Stimulated activated CD8-positive, alpha-beta memory T cell treated with anti-CD3 and anti-CD28 coated beads, Interleukin-12 subunit alpha, Interleukin-12 subunit beta, amount 100 ng/mL, for 24 hours (primary cell): ENCODE data around the gene ATP8B4.

ENCODE experiments used
- DNase-seq: peaks from one replicate; pipeline ENCODE4 v3.0.0-alpha.2; 2020; ENCODE audit errors: extremely low read depth

Gene ATP8B4

DNA sequence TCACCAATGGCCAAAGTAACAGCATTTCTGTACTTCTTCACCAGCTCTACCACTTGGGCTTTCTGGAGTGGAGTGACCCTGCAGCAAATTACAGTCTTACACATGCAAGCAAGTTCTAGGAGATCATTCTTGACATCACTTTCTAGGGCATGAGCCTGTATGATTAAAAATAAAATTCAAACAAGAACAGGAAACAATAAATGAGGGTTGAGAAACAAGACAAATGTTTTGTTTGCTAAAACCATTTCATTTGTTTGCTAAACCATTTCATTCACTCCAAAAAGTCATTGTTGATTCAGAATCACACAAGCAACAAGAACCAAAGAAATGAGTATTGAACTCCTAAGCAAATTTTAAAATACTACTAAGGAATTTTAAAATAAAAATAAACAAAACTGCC lies 220.9 kb downstream of the ATP8B4 start:
- no peak for DNase-seq

DNA sequence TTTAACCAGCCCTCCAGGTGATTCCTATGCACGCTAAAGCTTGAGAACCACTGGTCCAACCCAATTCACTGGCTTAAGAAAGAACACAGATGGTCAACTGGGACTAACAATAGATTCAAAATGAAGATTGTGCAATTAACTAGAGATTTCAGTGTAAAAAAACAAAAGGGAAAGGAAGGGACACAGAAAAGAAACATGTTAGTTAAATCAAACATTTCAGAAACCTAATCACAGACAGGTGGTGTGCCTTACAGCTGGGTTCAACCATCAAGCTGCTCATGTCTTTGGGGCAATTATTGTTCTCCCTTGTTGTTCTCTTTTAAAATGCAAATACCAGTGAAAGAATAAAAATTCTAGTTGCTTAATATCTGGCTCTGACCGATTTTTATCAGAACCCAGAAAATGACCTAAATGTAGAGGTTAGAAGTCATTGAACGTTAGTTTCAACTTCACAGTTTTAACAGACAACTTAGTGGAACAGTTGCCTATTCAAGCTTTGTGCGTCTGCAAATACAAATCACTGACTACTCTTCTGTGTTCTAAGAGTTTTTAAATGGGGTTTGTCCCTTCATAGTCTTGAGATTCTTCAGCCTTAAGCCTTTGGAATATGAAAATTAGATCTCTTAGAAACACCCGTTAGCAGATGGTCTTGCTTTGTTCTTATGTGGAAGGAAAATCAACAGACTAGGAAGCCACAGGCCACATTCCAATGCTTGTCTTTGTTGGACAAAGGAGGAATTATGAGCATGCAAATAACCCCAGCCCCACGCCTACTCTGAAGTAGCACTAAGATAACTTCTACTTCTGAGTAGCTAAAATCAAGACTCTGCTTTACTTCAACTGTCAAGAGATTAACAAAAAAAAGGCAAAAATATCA lies 223.4 kb downstream of the ATP8B4 start:
- no peak for DNase-seq

DNA sequence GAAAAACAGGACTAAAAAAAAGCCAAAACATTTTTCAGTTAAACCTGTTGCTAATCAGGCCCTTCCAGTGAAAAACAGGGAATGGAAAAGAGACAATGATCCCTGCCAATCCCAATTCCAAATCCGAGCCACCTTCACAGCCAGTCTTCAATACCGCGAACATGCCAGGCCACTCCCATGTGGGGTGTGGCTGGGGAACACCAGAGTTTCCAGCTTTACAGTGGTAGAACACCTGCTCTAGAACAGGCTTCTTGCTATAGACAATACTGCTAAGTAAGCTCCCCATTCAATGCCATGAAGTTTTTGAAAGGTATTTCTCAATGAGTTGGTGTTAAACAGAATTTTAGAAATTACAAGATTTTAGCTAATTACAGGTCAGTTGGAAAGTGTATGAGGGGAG lies 228.3 kb downstream of the ATP8B4 start:
- no peak for DNase-seq

DNA sequence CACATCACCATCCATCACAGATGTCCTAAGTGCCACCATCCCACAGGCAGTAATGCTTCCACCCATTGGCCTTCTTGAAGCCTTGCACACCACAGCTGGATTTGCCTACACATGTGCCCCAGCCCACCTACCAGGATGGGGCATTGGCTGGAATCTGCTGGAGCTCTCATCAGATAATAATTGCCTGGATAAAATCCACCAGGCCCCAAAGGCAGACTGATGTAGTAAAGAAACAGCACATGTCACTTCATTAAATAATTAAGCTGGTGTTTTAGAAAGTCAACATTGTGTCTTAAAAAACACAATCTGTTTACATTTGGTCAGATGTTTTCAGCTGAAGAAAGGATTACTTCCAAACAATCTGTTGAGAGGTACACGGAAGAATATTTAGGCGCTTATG lies 229.5 kb downstream of the ATP8B4 start:
- DNase-seq, result no peak

DNA sequence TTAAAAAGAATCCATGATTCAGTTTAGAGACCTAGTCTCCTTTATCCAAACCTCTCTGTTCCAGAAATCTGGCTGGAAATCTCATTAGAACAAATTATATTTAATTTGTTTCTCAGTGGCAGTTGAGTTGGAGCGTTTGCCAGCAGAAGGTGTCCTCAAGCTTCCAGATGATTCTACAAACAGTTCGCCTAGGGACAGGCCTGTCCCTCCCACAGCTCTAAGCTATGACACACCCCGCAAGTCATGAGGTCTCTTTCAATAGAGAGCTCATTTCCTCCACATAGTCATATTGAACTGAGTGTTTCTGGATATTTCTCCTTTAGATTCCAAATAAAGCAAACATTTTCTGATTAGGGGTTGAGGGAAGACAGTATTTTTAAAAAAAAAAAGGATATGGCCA lies 230.3 kb downstream of the ATP8B4 start:
- DNase-seq, result no peak

DNA sequence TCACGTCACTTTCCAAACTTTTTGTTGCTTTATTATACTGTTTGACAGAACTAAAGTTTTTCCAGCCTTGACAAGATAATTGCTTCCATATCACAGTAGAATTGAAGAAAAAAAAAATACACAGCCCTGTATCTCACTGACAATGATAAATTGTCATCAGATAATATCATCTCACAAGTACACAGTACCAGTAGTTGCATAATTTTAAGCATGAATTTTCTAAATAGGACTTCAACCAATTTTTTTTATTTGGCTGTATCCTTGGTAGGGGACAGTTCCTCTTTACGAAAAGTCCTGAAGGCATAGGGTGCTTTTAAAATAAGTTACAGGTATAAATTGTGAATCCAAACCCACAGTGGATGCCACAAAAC lies 230.7 kb downstream of the ATP8B4 start:
- no peak for DNase-seq

DNA sequence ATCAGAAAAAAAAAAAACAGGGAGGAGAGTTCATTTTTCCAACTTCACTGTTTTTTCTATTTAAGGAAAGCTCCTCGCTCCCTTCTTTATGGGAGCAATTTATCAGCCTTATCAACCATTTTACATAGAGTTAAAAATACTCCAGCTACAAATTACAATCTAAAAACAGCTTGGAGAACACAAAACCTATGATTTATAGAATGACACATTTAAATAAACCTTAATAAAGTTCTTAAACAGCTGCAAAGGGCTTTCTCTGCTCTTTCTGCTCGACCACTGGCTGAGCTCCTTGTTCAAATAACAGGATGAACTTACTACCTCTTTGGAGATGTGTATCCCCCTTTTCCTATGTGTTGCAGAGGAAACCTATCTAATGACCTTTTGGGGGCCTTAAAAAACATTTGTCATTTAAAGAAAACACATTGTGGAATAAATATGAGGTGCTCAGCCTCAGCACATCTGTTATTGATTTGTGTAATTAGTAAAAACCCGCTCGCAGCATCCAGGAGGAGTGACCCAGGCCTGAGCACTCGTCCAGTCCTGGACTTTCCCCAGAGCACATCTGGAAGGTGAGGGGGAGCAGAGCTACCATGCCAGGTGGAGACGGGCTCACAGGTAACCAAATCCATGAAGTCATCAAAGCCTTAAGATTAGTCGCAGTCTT lies 231.2 kb downstream of the ATP8B4 start:
- no peak for DNase-seq

DNA sequence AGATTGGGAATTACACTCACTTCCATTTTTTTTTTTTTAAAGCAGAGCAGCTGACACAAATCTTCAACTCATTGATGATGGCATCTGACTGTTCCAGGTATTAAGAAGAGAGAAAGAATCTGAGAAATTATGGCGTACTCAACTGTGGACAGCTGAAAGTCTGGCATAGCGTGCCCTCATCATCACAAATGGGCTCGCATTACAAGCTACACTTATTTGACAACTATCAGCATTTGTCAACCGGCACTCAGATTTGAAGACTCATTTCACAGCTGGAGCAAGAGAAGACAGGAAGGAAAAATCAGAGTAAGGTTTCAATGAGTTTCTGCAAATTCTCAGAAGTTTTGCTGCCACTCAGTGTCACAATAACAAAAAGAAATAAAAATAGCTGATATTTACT lies 235.9 kb downstream of the ATP8B4 start:
- DNase-seq, result no peak

DNA sequence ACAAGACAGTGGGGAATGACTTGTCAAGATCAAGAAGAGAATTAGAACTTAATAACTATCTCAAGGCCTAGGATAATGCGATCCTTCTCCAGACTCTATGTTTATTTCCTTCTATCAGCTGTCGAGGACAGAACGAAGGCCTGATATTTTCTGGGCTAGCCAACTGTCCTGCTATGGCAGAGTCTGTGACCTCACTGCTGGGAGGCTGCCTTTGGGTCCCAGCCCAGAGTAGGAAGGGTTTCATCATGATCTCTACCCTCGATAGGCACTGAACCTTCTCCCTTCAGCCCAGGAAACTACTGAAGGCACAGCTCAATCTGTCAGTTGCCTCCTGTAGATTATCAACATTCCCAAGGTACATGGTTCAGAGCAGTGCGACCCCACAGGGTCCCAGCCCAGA lies 237.2 kb downstream of the ATP8B4 start:
- no peak for DNase-seq

DNA sequence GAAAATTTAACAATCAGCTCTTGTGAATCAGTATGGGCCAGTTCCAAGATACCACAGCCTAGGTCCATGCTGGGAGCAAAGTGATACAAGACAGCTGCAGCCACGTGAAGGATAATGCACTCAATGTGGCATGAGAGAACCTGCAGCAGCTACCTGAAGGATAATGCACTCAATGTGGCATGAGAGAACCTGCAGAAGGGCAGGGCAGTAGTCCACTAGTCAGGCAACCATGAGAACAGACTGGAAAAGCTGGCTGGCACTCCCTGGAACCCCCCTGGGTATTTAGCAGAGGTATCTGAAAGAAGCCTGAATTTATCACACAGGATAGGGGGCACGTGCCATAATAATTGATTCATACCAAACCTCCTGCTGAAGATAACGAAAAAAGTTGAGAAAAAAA lies 237.6 kb downstream of the ATP8B4 start:
- DNase-seq, result no peak

DNA sequence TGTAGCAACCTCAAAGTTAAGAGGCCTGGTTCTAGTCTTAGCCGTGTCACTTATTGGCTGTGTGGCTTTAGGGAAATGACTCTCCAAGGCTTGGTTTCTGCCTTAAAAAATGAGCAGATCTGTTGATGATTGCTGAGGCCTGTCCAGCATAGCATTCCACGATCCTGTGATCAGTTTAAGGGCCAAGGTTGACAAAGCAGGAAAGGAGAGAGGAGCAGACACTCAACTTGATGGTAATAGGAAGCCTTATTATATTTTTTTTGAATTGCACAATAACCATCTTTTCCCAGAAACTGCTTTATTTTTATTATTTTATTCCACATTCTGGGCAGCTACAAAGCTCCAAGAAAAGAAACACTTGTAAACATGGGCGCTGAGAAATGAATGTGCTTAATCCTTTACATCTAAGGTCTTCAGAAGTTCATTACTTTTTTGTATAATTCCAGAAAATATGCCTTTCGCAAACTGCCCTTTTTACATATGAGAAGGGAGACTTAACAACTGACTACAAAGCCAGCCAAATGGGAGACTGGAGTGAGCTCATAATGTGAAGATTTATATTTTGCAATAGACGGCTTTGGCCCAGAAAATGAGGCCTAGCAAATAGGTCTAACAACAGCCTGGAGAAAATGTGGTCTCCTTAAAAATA lies 241.0 kb downstream of the ATP8B4 start:
- no peak for DNase-seq

DNA sequence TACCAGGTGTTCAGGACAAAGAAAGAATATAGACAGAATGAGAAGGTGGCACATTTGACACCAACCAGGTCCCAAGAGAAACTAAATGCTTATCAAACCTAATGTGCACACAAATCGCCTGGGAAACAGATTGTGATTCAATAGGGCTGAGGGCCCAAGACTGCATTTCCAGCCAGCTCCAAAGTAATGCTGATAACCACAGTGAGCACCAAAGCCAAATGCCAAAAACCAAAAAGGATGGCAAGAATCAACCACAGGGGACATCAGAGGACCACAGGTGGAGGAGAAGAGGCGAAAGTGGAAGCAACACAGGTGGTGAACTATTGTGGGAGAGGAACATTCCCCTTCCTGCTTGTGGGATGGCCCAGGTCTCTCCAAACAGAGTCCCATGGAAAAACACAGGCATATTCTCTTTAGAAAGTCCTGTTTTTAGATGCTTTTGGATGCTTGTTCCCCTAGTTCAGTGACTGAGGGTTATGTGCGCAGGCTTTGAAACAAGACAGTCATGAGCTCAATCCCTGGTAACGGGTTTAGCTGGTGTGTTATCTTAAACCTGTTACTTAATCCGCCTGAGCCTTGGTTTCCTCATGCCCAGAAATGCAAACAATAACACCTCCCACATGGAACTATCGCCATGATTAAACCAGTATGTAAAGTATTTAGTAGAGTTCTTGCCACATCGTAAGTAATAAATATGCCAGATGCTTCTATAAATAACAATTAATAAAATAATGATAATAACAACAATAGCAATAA lies 241.7 kb downstream of the ATP8B4 start:
- DNase-seq, result no peak

DNA sequence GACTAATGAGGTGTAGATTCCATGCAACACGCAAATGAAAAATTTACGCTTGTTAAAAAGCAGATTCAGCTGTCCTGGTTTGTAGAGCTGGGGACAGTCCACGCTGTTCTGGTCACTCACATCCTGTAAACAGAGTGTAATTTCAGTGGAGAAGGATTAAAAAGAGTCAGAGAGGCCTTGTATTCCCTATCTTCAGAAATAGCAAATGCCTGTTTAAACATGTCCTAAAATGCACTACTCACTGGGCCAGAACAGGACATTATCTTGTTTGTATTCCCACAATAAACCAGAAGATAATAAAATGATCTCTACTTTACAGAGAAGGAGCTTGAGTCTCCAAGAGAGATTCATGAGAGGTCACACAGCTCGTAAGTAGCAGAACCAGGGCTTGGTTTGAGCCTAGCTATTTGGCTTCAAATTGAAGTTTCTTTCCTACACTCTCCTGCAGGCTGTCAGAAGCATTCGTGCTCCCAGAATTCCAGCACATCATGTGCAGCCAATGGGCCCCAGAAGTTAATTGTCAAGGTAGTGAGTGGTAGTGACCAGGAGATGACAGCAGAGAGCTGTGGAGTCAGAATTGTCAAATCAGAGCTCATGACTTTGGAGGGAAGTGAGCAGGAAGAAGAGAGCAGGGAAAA lies 242.5 kb downstream of the ATP8B4 start:
- no peak for DNase-seq

DNA sequence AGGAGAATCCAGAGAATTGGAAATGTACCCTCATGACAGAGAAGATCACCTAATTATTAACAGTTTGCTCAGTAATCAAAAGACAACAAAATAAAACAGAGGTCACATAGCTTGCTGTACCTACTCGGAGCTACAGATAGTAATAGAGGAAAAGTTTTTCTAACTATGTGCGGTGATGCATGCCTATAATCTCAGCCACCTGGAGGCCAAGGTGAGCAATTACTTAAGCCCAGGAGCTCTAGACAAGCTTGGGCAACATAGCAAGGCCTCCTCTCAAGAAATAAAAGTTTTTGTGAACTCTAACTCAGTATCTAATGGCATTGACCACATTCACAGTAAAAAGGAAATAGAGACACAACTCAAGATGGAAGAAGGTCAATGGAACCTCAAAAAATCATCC lies 243.6 kb downstream of the ATP8B4 start:
- DNase-seq, result no peak

DNA sequence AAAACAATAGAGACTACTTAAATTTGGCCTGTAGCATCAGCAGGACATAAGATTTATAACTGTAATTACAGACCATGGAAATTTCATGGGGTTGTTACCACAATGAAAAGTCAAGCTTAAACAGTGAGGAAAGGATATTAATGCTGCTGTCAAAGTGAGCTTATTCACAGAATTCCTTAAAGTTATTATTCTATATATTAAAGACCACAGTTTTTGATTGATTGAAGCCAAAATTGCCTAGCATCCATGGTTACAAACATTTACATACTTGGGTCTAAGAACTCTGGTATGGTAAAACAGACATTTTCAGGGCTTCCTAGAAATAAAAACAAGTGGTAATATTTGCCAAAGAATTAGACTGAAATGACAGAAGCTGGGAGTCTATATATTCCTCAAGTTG lies 248.6 kb downstream of the ATP8B4 start:
- no peak for DNase-seq

DNA sequence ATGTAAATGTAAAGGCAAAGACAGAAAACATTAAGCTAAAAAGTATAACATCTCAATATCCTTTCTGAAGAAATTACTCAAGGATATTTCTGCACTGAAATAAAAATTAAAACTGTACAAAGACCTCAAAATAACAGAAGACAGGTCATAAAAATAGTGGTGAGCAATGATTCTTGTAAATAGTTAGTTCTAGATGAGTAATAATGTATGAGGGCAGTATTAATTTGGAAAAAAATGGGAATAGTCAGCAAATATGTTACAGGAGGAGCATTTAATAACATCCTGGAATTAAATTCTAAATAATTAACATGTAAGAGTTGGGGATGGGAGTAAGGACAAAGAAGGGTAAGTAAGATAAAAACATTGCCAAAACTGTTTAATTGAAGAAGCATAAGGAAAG lies 250.7 kb downstream of the ATP8B4 start:
- no peak for DNase-seq

DNA sequence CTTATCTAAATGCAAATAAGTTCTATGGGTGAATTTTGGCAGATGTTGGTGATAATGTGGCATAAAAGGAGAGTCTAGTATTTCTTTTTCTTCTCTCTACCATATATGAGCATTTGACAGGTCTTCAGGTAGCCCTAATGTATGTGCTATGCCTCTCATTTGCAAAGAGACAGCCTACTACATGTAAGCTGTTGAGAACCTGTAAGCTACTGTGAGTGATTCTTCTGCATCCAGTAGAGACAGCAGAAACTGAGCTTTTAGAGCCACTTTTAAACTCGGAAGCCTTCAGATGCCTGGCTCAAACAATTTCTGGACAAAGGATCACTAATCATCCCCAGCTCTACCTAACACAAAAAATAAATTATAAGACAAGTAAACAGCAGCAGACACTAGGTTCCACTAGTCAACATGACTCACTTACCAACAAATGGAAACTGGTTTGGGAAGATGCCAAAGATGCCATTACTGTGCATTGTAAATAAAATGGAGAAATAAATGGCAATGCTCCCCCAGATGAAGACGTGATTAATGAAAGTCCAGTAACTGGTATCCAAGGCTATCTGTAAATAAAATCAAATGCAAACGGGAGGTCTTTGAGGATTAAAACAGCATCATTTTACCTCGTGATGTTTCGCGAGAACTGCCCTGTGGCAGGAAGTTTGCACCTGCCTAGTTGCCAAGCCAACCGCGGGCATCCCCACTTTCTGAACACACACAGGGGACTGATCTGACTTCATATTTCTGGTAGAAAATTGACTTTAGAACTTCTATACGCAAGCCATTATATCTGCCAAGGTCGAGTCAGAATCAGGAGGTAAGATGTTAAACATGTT lies 252.9 kb downstream of the ATP8B4 start:
- no peak for DNase-seq

DNA sequence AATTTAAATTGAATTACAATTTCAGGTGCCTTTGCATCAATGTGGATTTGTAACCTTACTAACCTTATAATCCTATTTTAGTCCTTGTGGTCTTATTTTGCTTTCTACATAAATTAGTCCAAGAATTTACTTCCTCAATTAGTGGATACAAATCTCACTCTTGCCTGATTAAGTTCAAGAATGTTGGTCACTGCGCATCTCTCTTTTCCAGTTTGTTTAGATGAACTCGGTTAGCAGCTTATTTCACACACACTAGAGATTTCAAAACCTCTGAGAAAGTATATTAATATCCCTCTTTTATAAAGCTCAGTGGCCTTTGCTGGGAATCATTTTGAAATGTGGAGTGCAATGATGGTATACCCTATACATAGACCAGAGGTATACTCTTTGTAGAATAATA lies 254.8 kb downstream of the ATP8B4 start:
- DNase-seq, result no peak

DNA sequence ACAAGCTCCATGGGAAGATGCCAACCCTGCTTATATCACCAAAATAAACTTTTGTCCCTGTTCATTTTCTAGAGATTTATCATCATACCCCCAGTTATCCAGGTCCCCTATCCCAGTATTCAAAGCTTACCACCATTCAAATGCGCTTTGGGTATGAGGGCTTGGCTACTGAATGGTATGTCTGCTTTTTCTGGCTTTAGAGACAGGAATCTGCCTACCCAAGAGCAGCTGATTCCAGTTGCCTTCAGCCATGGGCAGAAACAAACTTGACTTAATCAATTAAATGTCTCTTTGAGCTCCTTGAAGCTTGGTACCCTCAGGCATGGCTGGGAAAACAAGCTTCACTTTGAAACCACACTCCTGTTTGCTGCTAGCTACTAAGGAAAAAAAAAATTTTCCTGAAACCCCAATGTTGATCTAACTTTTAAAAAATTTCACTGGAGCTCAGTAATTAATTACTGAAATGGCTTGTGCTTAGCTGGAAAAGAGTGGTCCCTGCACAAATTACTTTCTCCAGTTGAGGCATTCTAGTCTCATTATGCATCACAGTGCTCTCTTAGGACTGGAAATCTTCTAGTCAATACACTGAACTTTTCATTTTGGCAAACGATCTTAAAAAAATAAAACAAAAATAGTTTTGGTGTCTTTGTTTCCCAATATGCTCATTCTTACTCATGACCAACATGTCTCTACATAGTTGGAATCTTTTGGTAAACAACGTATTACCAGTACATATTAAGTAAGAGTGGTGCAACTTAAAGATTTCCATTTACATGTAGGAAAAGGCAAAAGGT lies 255.4 kb downstream of the ATP8B4 start:
- no peak for DNase-seq

DNA sequence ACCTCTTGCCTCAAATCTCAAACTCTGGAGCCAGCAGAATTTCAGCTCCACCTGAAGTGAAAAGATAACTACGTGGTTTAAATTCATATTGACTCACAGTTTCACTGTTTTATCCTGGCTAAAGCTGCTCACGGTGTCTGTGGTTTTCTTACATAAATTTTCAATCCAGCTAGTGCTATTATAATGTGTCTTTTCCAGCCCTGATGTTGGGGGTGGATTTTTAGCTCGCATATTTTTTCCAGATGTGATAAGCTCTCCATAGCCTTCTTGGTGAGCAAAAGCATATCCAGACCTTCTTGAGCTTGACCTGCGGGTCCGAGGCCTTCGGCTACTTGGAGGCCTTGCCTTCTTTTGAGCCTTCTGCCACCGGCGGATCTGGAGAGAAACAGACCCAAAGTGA lies 258.9 kb downstream of the ATP8B4 start:
- DNase-seq, result no peak
